KOPT-K1 (cell line): ENCODE data around the gene NTF3.

Source experiments
- H3K27ac ChIP-seq: fragments of 200-600 bp; sonication (generic); 2 replicates; pipeline ENCODE4 v1.5.1; 2016; ENCODE audit warnings: antibody characterized with exemption, mild to moderate bottlenecking, low read depth, low read length; ENCODE audit not compliant: poor library complexity, severe bottlenecking
- H3K36me3 ChIP-seq: fragments of 200-600 bp; sonication (generic); 2 replicates; pipeline ENCODE4 v1.5.1; 2017; ENCODE audit warnings: antibody characterized with exemption, mild to moderate bottlenecking, low read length, moderate library complexity; ENCODE audit not compliant: insufficient read depth
- H3K9me3 ChIP-seq: fragments of 200-600 bp; sonication (generic); 2 replicates; pipeline ENCODE4 v1.5.1; 2017; ENCODE audit warnings: antibody characterized with exemption, low read length, mild to moderate bottlenecking; ENCODE audit not compliant: insufficient read depth, poor library complexity, severe bottlenecking

Gene NTF3

DNA sequence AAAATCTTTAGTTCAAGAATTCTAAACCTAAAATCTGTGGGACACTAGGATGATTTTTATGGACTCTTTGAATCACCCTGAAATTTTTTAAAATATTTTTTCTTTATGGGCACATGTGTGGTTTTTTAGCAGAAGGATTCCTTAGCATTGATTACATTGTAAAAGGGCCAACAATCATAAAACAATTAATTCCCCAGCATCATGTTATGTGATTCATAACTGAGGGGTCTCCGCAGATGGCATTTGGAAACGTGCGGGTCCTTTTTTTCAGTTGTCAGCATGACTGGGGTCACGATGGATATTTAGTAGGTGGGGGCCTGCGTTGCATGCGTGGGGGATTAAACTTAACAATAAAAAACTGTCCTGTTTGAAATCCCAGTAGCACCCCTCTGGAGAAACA, 52.5 kb downstream of the NTF3 start:
- H3K36me3 ChIP-seq = no peaks in the 10 kb centered on the region
- no peaks in the 10 kb centered on the region for H3K9me3 ChIP-seq
- H3K27ac ChIP-seq = no peak overlapping the region

DNA sequence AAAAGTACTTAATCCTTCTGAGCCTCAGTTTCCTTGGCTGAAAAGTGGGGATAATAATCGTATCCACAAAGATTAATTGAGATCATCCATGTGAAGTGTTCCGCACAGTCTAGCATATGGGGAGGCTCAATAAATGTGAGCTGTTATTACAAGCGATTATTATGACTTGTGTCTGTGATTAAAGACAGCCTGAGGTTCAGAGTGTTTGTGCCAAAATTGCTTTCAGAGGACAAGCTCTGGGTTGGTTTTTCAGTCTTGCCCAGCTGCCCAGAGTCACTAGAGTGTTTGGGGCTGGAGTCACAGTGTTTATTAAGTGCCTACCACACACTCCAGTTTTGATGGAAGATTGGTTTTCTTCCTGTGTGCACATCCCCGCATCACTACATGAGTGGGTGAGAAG, 53.5 kb downstream of the NTF3 start:
- no peaks in the 10 kb centered on the region for H3K36me3 ChIP-seq
- H3K27ac ChIP-seq = no peak overlapping the region
- H3K9me3 ChIP-seq = no peaks in the 10 kb centered on the region

DNA sequence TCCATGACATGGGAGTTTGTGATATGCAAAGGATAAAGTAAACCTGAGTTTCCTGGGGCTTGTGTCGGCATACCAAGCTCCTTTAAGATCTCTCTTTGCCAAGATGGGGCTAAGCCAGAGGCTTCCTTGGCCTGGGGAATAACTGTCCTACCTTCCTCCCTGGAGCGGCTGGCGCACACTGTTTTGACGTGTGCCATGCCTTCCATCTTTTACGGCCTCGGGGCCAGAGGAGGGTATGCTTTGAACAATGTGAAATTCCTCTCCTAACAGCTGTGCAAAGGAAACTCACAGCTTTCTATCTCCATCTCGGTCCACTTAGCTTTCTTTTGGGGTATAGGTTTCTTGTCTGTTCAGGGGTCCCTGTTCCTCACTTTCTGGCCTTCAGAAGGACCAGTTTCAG, 55.2 kb downstream of the NTF3 start:
- Histone ChIP-seq H3K36me3 (no peaks in the 10 kb centered on the region), H3K9me3 (no peaks in the 10 kb centered on the region), H3K27ac (no peak overlapping the region)

DNA sequence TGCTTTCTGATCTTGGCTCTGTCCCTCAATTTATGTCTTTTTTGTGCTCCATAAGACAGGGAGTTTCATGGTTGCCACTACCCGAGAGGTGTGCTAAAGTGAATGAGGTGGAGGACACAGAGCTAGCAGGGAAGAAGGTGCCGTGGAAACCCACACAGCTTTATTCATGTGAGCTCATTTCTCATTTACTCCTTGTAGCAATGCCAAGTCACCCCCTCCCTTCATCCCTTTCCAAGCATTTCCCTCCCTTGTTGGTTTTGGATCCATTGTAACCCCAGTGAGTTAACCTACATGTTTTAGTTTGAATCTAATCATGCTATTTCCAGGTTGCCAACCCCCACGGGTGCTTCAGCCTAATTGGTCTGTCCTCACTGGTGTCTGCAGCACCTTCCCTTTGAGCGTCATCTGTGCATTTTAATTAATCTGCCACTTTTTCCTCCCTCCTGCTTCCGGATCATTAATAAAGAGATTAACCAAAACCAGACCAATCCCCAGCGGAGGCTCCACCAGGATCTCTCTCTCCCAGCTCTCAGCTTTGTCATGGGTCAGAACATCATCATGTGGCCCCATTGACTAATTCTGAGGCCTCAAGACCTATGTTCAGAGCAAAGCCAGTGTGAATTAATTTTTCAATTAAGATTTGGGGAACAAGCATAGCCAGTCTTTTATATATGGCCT, 56.2 kb downstream of the NTF3 start:
- Histone ChIP-seq H3K36me3 (no peaks in the 10 kb centered on the region), H3K9me3 (no peaks in the 10 kb centered on the region), H3K27ac (no peak overlapping the region)

DNA sequence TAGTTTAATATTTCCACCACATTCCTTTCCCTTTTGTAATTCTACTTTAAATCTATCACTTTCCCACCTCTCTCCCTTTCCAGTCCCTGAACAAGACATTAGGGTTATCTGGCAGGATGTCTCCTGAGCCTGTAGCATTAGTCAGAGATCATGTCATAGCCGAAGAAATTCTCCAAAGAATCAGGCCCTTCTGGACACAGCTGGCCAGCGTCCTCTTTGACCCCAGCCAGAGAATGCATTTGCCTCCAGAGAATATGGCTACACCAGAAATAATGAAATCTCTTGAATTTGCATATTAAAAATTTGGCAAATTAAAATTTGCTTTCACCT, 56.7 kb downstream of the NTF3 start:
- H3K27ac ChIP-seq = no peak overlapping the region
- no peaks in the 10 kb centered on the region for H3K36me3 ChIP-seq
- no peaks in the 10 kb centered on the region for H3K9me3 ChIP-seq

DNA sequence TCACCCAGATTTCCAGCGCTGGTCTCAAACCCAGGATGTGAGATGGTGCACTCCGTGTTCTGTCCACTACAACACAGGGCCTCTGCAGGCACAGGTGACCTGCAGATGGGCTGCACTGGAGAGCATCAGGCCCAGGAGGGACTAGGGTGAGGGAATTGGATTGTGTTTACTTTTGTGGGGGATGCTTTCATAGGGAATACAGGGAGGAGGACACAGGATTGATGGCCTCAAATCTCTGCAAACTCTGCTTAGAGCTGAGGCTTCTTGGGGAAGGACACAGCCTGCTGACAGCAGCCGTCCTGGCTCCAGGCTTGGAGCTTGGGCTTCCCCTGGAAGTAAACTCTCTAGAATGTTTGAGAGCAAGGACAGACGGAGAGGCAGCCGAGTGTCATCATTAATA, 57.1 kb downstream of the NTF3 start:
- no peaks in the 10 kb centered on the region for H3K9me3 ChIP-seq
- no peak overlapping the region for H3K27ac ChIP-seq
- H3K36me3 ChIP-seq = no peaks in the 10 kb centered on the region

DNA sequence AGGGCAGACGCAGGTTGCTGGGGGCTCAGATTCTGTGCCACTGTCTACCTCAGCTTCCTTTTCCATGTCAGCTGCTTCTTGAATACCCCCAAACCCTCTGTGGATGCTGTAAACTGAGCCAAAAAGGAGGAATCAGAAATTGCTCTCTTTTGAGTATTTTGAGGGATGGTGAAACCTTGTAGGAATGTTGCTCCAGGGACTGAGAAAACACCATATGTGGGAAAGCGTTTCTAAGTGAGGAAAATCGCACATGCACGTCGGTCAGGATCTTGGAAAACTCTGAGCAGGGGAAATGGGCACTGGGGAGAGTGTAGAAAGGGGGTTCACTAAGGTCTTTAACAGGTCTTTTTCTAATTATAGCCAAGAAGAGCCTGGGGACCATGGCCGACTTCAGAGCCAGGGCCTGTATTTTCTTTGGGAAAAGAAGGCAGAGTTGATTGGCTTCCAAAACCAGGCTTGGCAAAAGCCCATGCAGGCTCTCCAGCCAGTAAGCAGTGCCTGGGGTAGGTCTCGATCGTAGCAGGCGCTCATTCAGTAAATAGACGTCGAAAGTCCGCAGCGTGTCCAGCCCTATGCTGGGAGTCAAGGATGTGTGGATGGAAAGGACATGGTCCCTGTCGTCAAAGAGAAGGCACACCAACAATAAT, 58.0 kb downstream of the NTF3 start:
- Histone ChIP-seq H3K9me3 (no peaks in the 10 kb centered on the region), H3K36me3 (no peaks in the 10 kb centered on the region), H3K27ac (no peak overlapping the region)

DNA sequence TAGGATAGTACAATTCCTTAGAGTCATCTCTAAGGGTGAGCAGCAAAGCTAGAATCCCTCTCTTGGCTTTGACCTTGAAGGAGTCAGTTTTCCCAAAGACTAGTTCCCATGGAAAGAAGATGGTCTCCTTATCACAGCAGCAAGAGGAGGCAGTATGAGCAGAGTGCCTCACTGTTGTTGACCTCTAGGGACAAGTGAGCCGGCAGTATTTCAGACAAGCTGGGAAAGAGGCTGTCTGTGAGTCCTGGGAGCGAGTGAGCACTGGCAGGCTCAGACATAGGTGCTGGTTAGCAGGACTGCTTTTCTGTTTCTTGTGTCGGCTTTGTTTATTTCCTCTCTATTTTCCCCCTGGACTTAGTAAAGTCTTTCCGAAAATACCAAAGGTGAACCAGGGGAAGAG, 60.7 kb downstream of the NTF3 start:
- Histone ChIP-seq H3K36me3 (no peaks in the 10 kb centered on the region), H3K9me3 (no peaks in the 10 kb centered on the region), H3K27ac (no peak overlapping the region)

DNA sequence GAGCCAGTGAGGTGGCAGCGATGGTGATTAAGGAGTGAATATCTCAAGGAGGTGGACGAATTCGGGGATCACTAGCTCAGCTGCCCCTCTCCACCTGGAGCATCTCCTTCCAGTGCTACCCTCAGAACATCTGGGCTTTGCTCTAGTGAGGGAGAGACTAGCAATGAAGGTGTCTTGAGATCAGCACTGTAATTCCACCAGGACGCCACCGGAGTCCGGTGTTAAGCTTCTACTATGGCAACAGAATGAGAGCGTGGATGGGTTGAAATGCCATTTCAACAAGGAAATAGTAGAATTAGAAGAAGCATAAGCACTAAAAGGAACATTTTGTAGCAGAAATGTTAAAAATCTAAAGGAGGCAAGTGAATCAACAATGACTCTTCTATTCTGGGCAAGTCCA, 61.1 kb downstream of the NTF3 start:
- Histone ChIP-seq H3K9me3 (no peaks in the 10 kb centered on the region), H3K36me3 (no peaks in the 10 kb centered on the region), H3K27ac (no peak overlapping the region)

DNA sequence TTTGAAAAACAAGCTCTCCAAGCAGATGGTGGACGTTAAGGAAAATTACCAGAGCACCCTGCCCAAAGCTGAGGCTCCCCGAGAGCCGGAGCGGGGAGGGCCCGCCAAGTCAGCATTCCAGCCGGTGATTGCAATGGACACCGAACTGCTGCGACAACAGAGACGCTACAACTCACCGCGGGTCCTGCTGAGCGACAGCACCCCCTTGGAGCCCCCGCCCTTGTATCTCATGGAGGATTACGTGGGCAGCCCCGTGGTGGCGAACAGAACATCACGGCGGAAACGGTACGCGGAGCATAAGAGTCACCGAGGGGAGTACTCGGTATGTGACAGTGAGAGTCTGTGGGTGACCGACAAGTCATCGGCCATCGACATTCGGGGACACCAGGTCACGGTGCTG, 62.4 kb downstream of the NTF3 start:
- Histone ChIP-seq H3K36me3 (no peaks in the 10 kb centered on the region), H3K27ac (no peak overlapping the region), H3K9me3 (no peaks in the 10 kb centered on the region)

DNA sequence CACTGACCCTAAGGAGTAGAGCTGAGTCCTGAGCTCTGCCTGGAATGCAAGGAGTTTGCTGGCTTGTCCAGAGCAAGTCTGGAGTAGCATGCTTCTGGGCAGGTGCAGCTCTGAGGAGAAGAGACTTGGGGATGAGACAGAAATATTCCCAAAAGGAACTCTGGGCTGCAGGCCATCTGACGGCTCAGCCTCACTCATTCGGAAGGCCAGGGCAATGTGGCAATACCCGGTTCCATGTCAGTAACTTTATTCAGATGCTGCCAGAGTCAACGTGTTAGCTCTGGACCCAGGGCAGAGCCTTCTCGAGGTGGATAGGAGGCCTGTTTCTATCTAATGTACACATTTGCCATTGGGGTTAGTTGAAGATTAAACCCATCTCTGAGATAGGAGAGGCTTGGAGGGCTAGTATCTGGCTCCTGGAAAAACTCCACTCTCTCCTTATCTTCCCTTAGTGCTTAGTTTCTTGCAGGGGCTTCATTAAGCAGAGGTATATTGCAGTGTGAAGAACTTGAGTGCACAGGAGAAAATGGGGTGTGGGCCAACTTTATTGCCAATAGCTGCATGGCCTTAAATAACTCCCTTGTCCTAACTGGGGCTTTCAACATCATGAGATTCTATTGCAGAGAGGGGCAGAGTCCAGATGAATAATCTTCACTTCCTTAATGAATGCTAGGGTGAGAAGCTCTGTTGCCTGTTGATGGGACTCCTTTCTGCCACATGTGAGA, 65.6 kb downstream of the NTF3 start:
- Histone ChIP-seq H3K36me3 (no peaks in the 10 kb centered on the region), H3K9me3 (no peaks in the 10 kb centered on the region), H3K27ac (no peak overlapping the region)

DNA sequence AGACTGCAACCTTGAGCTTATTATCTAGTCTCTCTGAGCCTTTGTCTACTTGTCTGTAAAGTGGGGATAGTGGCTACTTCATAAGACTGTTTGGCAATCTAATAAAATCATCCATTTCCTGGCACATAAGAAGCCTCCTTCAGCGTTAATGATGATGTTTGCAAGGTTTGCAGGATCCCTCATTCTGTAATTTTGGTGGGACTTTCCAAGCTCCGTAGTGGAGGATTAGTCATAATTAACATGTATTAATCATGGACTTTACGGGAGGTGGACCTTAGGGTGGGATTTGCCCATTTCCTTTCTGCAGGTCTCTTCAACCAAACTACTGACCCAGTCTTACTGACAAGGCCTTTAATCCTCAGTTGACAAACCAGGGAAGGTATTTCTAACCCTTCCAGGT, 66.2 kb downstream of the NTF3 start:
- Histone ChIP-seq H3K27ac (no peak overlapping the region), H3K36me3 (no peaks in the 10 kb centered on the region), H3K9me3 (no peaks in the 10 kb centered on the region)

DNA sequence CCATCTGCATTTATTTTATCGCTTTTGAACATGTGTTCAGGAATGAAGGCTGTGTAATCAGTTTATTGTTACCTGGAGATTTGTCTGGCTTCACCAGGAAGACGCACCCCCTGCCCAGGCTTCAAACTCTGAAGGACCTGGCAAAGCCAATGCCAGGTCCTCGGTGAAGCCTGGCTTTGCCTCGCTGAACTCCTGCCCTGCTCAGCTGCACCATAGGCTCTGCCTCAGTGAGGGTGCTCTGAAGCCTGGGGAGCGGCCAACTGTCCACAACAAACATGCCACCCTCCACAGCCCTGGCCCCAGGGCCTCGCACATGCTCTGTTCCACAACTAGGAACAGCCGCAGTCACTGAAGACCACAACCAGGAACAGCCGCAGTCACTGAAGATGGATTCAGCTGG, 66.9 kb downstream of the NTF3 start:
- Histone ChIP-seq H3K36me3 (no peaks in the 10 kb centered on the region), H3K27ac (no peak overlapping the region), H3K9me3 (no peaks in the 10 kb centered on the region)

DNA sequence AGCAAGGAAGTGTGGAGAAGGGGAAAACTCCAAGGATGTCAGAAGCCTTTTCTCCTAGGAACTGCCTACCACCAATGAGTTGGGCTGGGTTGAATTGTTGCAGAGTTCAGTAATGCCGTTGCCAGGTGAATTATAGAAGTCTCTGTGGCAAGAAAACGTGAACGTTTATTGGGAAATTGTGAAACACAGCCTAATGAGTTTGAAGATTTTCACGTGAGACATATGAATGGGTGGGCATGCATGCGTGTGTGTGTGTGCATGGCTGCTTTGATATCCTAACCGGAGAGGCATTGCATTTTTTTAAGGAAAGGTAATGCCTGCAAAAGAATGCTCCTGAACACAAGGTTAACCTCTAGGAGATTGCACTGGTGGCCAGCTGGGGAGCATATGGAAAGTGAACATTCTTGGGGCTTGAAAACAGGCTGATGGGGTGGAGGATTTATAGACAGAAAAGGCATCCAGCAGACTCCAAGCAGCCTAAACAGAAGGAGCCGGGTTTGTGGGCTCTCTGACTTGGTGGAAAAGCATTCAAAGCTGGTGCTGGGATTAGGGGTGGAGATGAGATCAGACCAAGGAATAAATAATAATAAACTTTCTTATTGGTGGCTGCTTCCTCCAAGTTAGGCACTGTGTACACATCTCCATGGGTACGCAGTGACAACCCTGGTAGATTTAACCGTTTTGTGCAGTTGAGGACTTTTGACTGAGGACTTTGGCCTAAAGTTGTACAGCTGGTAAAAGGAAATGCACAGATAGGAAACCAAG, 67.8 kb downstream of the NTF3 start:
- H3K9me3 ChIP-seq = no peaks in the 10 kb centered on the region
- no peak overlapping the region for H3K27ac ChIP-seq

DNA sequence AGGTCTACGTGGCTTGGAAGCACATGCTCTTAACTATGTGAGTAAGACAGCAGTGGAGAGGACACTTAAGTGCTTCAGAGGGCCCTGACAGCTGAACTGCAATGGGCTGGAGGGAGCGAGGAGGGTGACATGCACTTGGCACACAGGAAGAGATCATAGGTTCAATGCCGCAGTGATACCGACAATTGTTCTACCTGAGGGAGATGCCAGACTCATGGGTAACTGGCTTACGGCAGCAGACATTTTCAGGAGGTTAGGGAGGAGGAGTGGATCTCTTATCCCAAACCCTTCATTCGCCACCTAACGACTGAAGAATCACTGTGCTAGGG, 68.4 kb downstream of the NTF3 start:
- Histone ChIP-seq H3K36me3 (no peaks in the 10 kb centered on the region), H3K27ac (no peak overlapping the region), H3K9me3 (no peaks in the 10 kb centered on the region)

More for the DNA sequence above, 67.8 kb downstream of the NTF3 start:
- H3K36me3 ChIP-seq = no peaks in the 10 kb centered on the region
